B cell (primary cell): ENCODE results near the gene DNAAF5. TPM values are rescaled to one million over a fixed set of nuclear protein-coding genes. Genes with fewer than 3 reads are reported as not detected.
"Not testable (repeated sequence)": the region's sequence is repeated elsewhere in the genome, so short reads cannot be mapped to it uniquely, and the experiment has no call there.

Source experiments
- ATAC-seq: fragments of 200-7000 bp; cut with Tn5 transposase; one replicate; pipeline ENCODE4 v1.10.0; 2021; ENCODE audit warnings: low read depth, mild to moderate bottlenecking, moderate number of reproducible peaks, moderate library complexity
- CTCF ChIA-PET: fragments of 350-600 bp; sonication (Branson Sonifier 250); formaldehyde crosslinking; loops from one replicate; lab custom pipeline; 2021; ENCODE audit warnings: antibody characterized with exemption, inconsistent platforms; lab: Charles Lee
- POLR2A ChIA-PET: fragments of 350-600 bp; sonication (Branson Sonifier 250); formaldehyde crosslinking; loops from one replicate; lab custom pipeline; 2021; ENCODE audit warnings: antibody characterized with exemption; lab: Charles Lee
- DNase-seq: peaks from one replicate; pipeline ENCODE4 v3.0.0; 2013
- H2AFZ ChIP-seq: 2 replicates; pipeline ENCODE4 v1.6.1; 2012; ENCODE audit warnings: mild to moderate bottlenecking, low read depth, low read length; ENCODE audit not compliant: insufficient read depth, poor library complexity, severe bottlenecking
- H3K27ac ChIP-seq, 2 donors: 1 replicate in 1 of 2; 2 replicates in 1 of 2; pipeline ENCODE4 v1.5.1; 2012 to 2013; ENCODE audit warnings: low read length in 2 of 2, mild to moderate bottlenecking in 2 of 2, moderate library complexity in 1 of 2
- H3K27me3 ChIP-seq, 4 experiments: fragments of 200-600 bp in 1 of 4; sonication (generic) in 1 of 4; replicated peaks in 1 of 4; 1 replicate in 2 of 4; 2 replicates in 2 of 4; pipeline versions ENCODE4 v1.6.1 to v1.7.0; 2013 to 2016; ENCODE audit warnings: low read length in 3 of 4, mild to moderate bottlenecking in 2 of 4, mixed read lengths in 1 of 4, moderate library complexity in 1 of 4; ENCODE audit not compliant: insufficient read depth in 4 of 4, control insufficient read depth in 3 of 4; ENCODE audit errors: control extremely low read depth in 1 of 4
- H3K36me3 ChIP-seq, 2 experiments: replicated peaks in 1 of 2; 1 replicate in 1 of 2; 2 replicates in 1 of 2; pipeline versions ENCODE4 v1.6.1 to v1.7.1; 2013; ENCODE audit warnings: low read length in 1 of 2; ENCODE audit not compliant: insufficient read depth in 2 of 2, control insufficient read depth in 1 of 2; ENCODE audit errors: control extremely low read depth in 1 of 2, extremely low read depth in 1 of 2
- H3K4me1 ChIP-seq, 2 donors: fragments of 200-600 bp in 1 of 2; sonication (generic) in 1 of 2; 1 replicate in 1 of 2; 2 replicates in 1 of 2; pipeline versions ENCODE4 v1.5.1 to v1.6.1; 2013 to 2017; ENCODE audit warnings: low read length in 2 of 2; ENCODE audit not compliant: control insufficient read depth in 2 of 2, insufficient read depth in 2 of 2
- H3K4me2 ChIP-seq: replicated peaks from 2 replicates; pipeline ENCODE3; 2012; ENCODE audit warnings: mild to moderate bottlenecking, low read depth, low read length; ENCODE audit not compliant: poor library complexity, severe bottlenecking
- H3K4me3 ChIP-seq, 5 experiments: fragments of 200-600 bp in 1 of 5; sonication (generic) in 1 of 5; 1 replicate in 3 of 5; 2 replicates in 2 of 5; pipeline versions ENCODE4 v1.5.1 to v1.7.0; 2011 to 2016; ENCODE audit warnings: low read length in 4 of 5, mild to moderate bottlenecking in 4 of 5, low read depth in 2 of 5, control low read depth in 1 of 5, moderate library complexity in 1 of 5; ENCODE audit not compliant: insufficient read depth in 1 of 5; ENCODE audit errors: control extremely low read depth in 1 of 5, extremely low read depth in 1 of 5
- H3K79me2 ChIP-seq: fragments of 200-600 bp; sonication (generic); one replicate; pipeline ENCODE4 v1.6.0; 2016; ENCODE audit warnings: low read length; ENCODE audit not compliant: control insufficient read depth, insufficient read depth
- H3K9ac ChIP-seq: fragments of 200-600 bp; sonication (generic); 2 replicates; pipeline ENCODE4 v1.6.1; 2017; ENCODE audit warnings: mild to moderate bottlenecking, low read length, moderate library complexity
- H3K9me3 ChIP-seq, 3 donors: one replicate each; pipeline versions ENCODE4 v1.6.1 to v1.7.1; 2013; ENCODE audit warnings: low read length in 2 of 3; ENCODE audit not compliant: control insufficient read depth in 2 of 3, insufficient read depth in 1 of 3; ENCODE audit errors: control extremely low read depth in 1 of 3
- H4K20me1 ChIP-seq: 2 replicates; pipeline ENCODE4 v1.6.0; 2012; ENCODE audit warnings: mild to moderate bottlenecking, low read length; ENCODE audit not compliant: insufficient read depth, control insufficient read depth, poor library complexity, severe bottlenecking
- H3K27ac Mint-ChIP-seq: one replicate; pipeline ENCODE4 v1.8.0; 2021; ENCODE audit warnings: mixed read lengths
- H3K27me3 Mint-ChIP-seq: one replicate; pipeline ENCODE4 v1.8.0; 2021; ENCODE audit warnings: mixed read lengths
- H3K4me1 Mint-ChIP-seq: one replicate; pipeline ENCODE4 v1.8.0; 2021; ENCODE audit warnings: mixed read lengths
- H3K4me3 Mint-ChIP-seq: one replicate; pipeline ENCODE4 v1.8.0; 2021; ENCODE audit warnings: mixed read lengths
- H3K9me3 Mint-ChIP-seq: one replicate; pipeline ENCODE4 v1.8.0; 2022; ENCODE audit warnings: mixed read lengths; ENCODE audit not compliant: insufficient read depth
- CTCF ChIP-seq: fragments of 200-600 bp; IDR thresholded peaks from one replicate; pipeline ENCODE4 v1.8.0; 2022; ENCODE audit warnings: antibody characterized with exemption, mild to moderate bottlenecking
- EZH2 ChIP-seq: IDR thresholded peaks from 2 replicates; pipeline ENCODE4 v1.6.1; 2012; ENCODE audit warnings: borderline replicate concordance, low read depth, mild to moderate bottlenecking, moderate library complexity, low read length; ENCODE audit not compliant: insufficient read depth, poor library complexity, severe bottlenecking
- WGBS: methylation state at CpG from one replicate; pipeline ENCODE4 v1.1.5; 2013; ENCODE audit warnings: missing lambda C conversion rate; ENCODE audit not compliant: insufficient coverage; 5-methylcytosine and 5-hydroxymethylcytosine counted together
- intact Hi-C: fragments of 100-400 bp; cut with micrococcal nuclease; formaldehyde crosslinking; loops from one replicate; pipeline ENCODE4 v1.10.0; 2022
- polyA plus RNA-seq: library from polyadenylated mRNA; depleted of rRNA; stranded (reverse); fragments of >200 nt; gene quantifications from 2 replicates; pipeline ENCODE4 v1.2.3, GENCODE V29; 2012
- total RNA-seq, 2 donors: library from RNA; stranded (reverse); fragments of 120-200 nt in 1 of 2; gene quantifications; 1 replicate in 1 of 2; 2 replicates in 1 of 2; pipeline versions ENCODE4 v1.2.3 to v1.2.4, GENCODE V29; 2013 to 2022

DNAAF5 gene
- total and polyA plus RNA-seq, 2 donors (not counting 1 experiment from before 2014, with no cell fraction given), result 18.0 to 21.4 TPM

- 95% methylated on average over 4 of the region's 5 CpGs for WGBS
- no peak overlapping the region for H3K4me3 Mint-ChIP-seq
- ATAC-seq (no peak), DNase-seq (no peak)
- intact Hi-C loops, result no loop called here
- POLR2A ChIA-PET, result no interaction called here
- no peaks in the 10 kb centered on the region for H3K27me3 Mint-ChIP-seq
- H4K20me1 ChIP-seq, result no peaks in the 10 kb centered on the region
- no peak overlapping the region for H3K9ac ChIP-seq
- H2AFZ ChIP-seq, result no peak overlapping the region
- H3K9me3 Mint-ChIP-seq, result no peaks in the 10 kb centered on the region
- no peaks in the 10 kb centered on the region for H3K27me3 ChIP-seq
- no peaks in the 10 kb centered on the region for H3K9me3 ChIP-seq
- H3K4me1 ChIP-seq, result no peaks in the 10 kb centered on the region
- CTCF ChIA-PET, result no interaction called here
- no peaks in the 10 kb centered on the region for H3K79me2 ChIP-seq
- H3K4me2 ChIP-seq, result no peak overlapping the region
- no peak overlapping the region for H3K27ac Mint-ChIP-seq
- no peak overlapping the region for H3K4me3 ChIP-seq
- no peaks in the 10 kb centered on the region for H3K4me1 Mint-ChIP-seq
- no peak overlapping the region for H3K27ac ChIP-seq
- H3K36me3 ChIP-seq, result no peaks in the 10 kb centered on the region
- TF ChIP-seq EZH2, result no peak
- TF ChIP-seq CTCF, result no peak
These were observed 67.7 kb downstream of the DNAAF5 start for GRCh38 chr7:794207-794606.

- no peaks in the 10 kb centered on the region for H3K9me3 Mint-ChIP-seq
- H2AFZ ChIP-seq, result no peak overlapping the region
- H3K4me1 Mint-ChIP-seq, result no peaks in the 10 kb centered on the region
- H4K20me1 ChIP-seq, result no peaks in the 10 kb centered on the region
- H3K9me3 ChIP-seq, result no peaks in the 10 kb centered on the region
- H3K4me2 ChIP-seq, result no peak overlapping the region
- ATAC-seq (no peak), DNase-seq (no peak)
- H3K27me3 Mint-ChIP-seq, result no peaks in the 10 kb centered on the region
- H3K4me1 ChIP-seq, result no peaks in the 10 kb centered on the region
- POLR2A ChIA-PET, result no interaction called here
- no peak overlapping the region for H3K27ac ChIP-seq
- intact Hi-C loops, result no loop called here
- WGBS, result 99% methylated on average over 31 of the region's 31 CpGs
- no peaks in the 10 kb centered on the region for H3K79me2 ChIP-seq
- H3K4me3 Mint-ChIP-seq, result no peak overlapping the region
- CTCF ChIA-PET, result no interaction called here
- H3K4me3 ChIP-seq, result no peak overlapping the region
- no peaks in the 10 kb centered on the region for H3K27me3 ChIP-seq
- TF ChIP-seq EZH2 (no peak), CTCF (no peak)
- no peaks in the 10 kb centered on the region for H3K36me3 ChIP-seq
- no peak overlapping the region for H3K9ac ChIP-seq
- H3K27ac Mint-ChIP-seq, result no peak overlapping the region
These were observed 68.3 kb downstream of the DNAAF5 start for GRCh38 chr7:794671-795329.

GRCh38 chr7:796434-797169 lies 70.1 kb downstream of the DNAAF5 start:
- POLR2A ChIA-PET, intact Hi-C loops, H4K20me1 ChIP-seq, H3K27ac Mint-ChIP-seq, H3K9me3 Mint-ChIP-seq, H3K27ac ChIP-seq, H3K36me3 ChIP-seq, H3K4me3 ChIP-seq, ATAC-seq, H3K9me3 ChIP-seq, H3K4me2 ChIP-seq, H3K4me3 Mint-ChIP-seq, H3K4me1 ChIP-seq, H3K9ac ChIP-seq, H3K4me1 Mint-ChIP-seq, H3K79me2 ChIP-seq, DNase-seq, H3K27me3 ChIP-seq, H3K27me3 Mint-ChIP-seq, H2AFZ ChIP-seq: not testable (repeated sequence)
- no CpG with 5 or more reads among the region's 10 CpGs for WGBS
- CTCF ChIA-PET, result interaction anchor here (1.1 kb wide), 1 partner anchor 77 kb away, joined by 4 read pairs; no protein-coding TSS in a partner anchor
